Suprapubic skin (tissue), 3 donors: ENCODE measurements around the gene NEIL1.

Experiments
- CTCF ChIP-seq, 2 donors: fragments of 200-600 bp in 1 of 2; fragments of 450-650 bp in 1 of 2; sonication (generic) in 1 of 2; IDR thresholded peaks; one replicate each; pipeline ENCODE4 v1.5.1; 2016 to 2019; ENCODE audit warnings: antibody characterized with exemption in 2 of 2, mild to moderate bottlenecking in 1 of 2, moderate library complexity in 1 of 2
- POLR2AphosphoS5 ChIP-seq, 3 donors: sonication (generic); formaldehyde crosslinking; IDR thresholded peaks; one replicate each; pipeline ENCODE4 v1.6.1; 2017; ENCODE audit warnings: antibody characterized with exemption in 3 of 3

- TF ChIP-seq CTCF (IDR thresholded peaks at IDR 0.05): no peak
- TF ChIP-seq POLR2AphosphoS5 (IDR thresholded peaks at IDR 0.05): no peak
Measured at GRCh38 chr15:75328493-75329314, 18.1 kb upstream of the NEIL1 start.
